H1 (cell line): ENCODE measurements around the gene NHS. TPM values are rescaled to one million over a fixed set of nuclear protein-coding genes. Genes with fewer than 3 reads are reported as not detected.

ENCODE experiments used
- JUND ChIP-seq: IDR thresholded peaks from 2 replicates; pipeline ENCODE4 v1.6.1; 2011; ENCODE audit warnings: mild to moderate bottlenecking, improper control_type of control experiment, low read length
- RAD21 ChIP-seq, 2 experiments: IDR thresholded peaks in 1 of 2; conservative IDR thresholded peaks in 1 of 2; 2 replicates each; pipeline ENCODE4 v1.6.1; 2011; ENCODE audit warnings: low read depth in 2 of 2, low read length in 2 of 2, improper control_type of control experiment in 1 of 2, inconsistent platforms in 1 of 2, mild to moderate bottlenecking in 1 of 2, moderate library complexity in 1 of 2
- RXRA ChIP-seq: IDR thresholded peaks from 2 replicates; pipeline ENCODE4 v1.6.1; 2011; ENCODE audit warnings: low read depth, mild to moderate bottlenecking, low read length, moderate library complexity; ENCODE audit not compliant: insufficient read depth
- TAF7 ChIP-seq: optimal IDR thresholded peaks from 2 replicates; pipeline ENCODE3; 2011; ENCODE audit warnings: low read depth, mild to moderate bottlenecking, inconsistent platforms, low read length, moderate library complexity, borderline replicate concordance
- polyA plus RNA-seq, 7 experiments: library from polyadenylated mRNA; depleted of rRNA in 3 of 7; stranded (reverse) in 5 of 7; unstranded in 2 of 7; fragments of >200 nt in 5 of 7; fragments of 200-250 nt in 2 of 7; gene quantifications; 1 replicate in 5 of 7; 2 replicates in 1 of 7; 4 replicates in 1 of 7; pipeline versions ENCODE4 v1.2.1 to v1.2.3, GENCODE V29; 2011 to 2013; ENCODE audit warnings: missing spikeins in 2 of 7, mixed read lengths in 2 of 7
- total RNA-seq: library from RNA; stranded (reverse); fragmentation: NEBNext Ultra II Directional; extraction: Animal tissue kit (Norgen Biotek cat#: 25700); gene quantifications from 2 replicates; pipeline ENCODE4 v1.2.1, GENCODE V29; 2021
- TF ChIP-seq, protein P1 (sequence below): IDR thresholded peaks from 2 replicates; pipeline ENCODE4 v1.6.1; 2012; ENCODE audit warnings: low read length, inconsistent platforms

NHS gene
- total and polyA plus RNA-seq, 2 of the 8 experiments (the other 6 are each of a cell fraction or from before 2014, with no cell fraction given): 2.2 to 6.7 TPM

DNA sequence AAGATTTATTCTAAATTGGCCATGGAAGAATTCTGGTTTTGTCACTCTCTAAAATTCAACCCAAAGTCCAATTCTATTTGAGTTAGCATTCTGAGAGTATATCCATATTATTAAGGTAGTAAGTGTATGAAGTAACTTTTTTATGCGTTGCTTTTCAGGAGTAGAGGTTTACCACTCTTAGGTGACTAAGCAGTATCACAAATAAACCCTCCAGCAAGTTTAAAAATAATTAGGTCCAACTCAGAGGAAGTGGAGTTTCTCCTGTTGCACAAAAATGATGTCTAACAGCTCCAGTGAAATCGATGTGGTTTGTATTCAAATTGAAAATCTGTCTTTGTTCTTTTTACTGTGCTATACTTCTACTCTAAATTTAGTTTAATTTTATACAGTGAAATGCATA is 368.9 kb downstream of the NHS start (continued):
- TF ChIP-seq, protein P1, sequence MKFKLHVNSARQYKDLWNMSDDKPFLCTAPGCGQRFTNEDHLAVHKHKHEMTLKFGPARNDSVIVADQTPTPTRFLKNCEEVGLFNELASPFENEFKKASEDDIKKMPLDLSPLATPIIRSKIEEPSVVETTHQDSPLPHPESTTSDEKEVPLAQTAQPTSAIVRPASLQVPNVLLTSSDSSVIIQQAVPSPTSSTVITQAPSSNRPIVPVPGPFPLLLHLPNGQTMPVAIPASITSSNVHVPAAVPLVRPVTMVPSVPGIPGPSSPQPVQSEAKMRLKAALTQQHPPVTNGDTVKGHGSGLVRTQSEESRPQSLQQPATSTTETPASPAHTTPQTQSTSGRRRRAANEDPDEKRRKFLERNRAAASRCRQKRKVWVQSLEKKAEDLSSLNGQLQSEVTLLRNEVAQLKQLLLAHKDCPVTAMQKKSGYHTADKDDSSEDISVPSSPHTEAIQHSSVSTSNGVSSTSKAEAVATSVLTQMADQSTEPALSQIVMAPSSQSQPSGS: no peak
- no peak for TF ChIP-seq JUND
- no peak for TF ChIP-seq RXRA
- no peak for TF ChIP-seq RAD21 (IDR thresholded peaks at IDR 0.05 in 1 of 2, conservative IDR thresholded peaks at IDR 0.05 in 1 of 2; ENCODE audit: low read depth in 2 of 2, low read length in 2 of 2)
- TF ChIP-seq TAF7: no peak
